Jurkat, Clone E6-1 (cell line): Measurements from ENCODE around the gene BAZ1A.
A peak's percentile ranks its signal among the peaks of the same experiment; 100 is the strongest.
"Not testable (repeated sequence)": the region's sequence is repeated elsewhere in the genome, so short reads cannot be mapped to it uniquely, and the experiment has no call there.

Experiments
- DNase-seq: peaks from one replicate; pipeline ENCODE4 v3.0.0-alpha.2; 2011; ENCODE audit warnings: low read depth, low spot score
- H3K4me3 ChIP-seq: 2 replicates; pipeline ENCODE4 v1.5.1; 2011; ENCODE audit warnings: mild to moderate bottlenecking, low read length, control low read depth, moderate library complexity

The BAZ1A gene

DNA sequence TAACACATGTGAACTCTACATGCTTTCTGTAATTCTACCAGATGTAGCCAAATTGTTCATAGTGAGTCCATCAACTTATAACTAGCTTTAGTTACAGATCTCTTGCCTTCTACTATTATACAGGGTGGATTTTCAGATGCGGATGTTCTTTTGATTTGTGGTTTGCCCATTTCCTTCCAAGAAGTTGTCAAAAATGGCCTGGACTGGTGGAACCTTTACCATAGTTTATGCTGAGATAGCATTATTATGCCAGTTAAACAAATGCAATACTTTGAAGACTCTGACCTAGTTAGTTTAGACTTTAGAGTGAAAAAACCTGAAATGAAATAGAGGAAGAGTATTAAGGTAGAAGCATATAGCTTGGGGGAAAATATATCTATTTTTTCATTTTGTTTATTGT lies 133.3 kb downstream of the BAZ1A start:
- peak; percentile 16 for DNase-seq
- H3K4me3 ChIP-seq = no peak overlapping the region

DNA sequence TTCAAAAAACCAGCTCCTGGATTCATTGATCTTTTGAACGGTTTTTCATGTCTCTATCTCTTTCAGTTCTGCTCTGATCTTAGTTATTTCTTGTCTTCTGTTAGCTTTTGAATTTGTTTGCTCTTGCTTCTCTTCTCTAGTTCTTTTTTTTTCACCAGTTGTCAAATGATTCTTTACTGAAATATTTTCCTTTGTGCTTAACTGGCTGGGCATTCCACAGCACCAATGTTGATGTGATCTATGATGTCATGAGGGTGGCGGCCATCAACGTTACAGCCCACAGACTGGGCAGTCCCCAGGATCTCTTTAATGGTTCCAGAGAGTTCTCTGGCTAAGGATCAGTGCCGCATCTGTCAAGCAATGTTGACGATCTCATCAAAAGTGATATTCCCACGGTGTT lies 135.0 kb downstream of the BAZ1A start:
- DNase-seq, H3K4me3 ChIP-seq: not testable (repeated sequence)

DNA sequence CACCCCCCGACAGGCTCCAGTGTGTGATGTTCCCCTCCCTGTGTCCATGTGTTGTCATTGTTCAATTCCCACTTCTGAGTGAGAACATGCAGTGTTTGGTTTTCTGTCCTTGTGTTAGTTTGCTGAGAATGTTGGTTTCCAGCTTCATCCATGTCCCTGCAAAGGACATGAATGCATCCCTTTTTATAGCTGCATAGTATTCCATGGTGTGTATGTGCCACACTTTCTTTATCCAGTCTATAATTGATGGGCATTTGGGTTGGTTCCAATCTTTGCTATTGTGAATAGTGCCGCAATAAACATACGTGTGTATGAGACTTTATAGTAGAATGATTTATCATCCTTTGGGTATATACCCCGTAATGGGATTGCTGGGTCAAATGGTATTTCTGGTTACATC lies 138.1 kb downstream of the BAZ1A start:
- not testable (repeated sequence) for DNase-seq, H3K4me3 ChIP-seq

DNA sequence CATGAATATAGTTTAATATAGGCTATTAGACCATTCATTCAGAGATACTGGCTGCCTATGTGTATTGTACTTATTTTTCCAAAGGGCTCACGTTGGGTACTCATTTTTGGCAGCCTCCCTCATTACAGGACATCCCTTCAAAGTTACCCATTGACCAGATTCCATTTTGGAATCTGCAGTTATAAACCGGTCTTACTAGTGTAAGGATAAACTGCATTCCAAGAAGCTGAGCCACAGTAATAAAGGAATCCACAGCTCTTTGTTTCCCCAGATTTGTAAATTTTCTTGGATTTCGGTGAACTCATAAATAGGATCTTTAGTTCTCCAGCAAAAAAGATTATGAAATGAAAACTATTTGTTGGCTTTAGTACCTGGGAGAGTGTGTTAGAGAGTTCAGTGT lies 141.9 kb downstream of the BAZ1A start:
- no peak overlapping the region for H3K4me3 ChIP-seq
- no peak for DNase-seq

DNA sequence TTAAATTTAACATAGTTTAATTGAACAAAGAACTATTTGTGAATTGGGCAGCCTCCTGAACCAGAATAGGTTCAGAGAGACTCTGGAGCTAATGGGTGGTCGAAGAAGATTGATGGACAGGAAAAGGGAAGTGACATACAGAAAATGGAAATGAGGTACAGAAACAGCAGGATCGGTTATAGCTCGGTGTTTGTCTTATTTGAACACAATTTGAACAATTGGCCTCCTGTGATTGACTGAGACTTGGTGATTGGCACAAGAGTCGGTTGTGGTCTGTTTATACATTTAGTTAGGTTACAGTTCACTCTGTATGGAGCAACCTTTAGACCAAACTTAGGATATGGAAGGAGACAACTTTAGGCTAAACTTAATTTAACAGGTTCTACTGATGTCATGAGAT lies 142.4 kb downstream of the BAZ1A start:
- no peak for DNase-seq

DNA sequence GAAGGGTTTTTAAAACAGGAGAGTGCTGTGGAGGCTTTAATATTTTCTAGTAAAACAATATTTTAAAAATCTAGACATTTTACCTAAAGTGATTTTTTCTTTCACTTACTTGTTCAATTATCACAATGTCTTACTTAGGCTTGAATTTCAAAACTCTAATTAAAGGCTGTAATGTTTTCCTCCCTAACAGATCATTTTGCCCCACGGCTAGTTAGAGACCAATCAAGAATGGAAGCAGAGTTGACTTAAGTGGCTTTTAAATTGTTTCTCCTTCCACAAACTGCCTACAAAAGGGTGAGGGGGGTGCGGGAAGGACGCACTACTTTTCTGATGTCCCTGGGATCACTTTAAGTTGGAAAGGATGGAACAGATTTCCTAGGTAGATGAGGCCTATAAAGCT lies 151.3 kb downstream of the BAZ1A start:
- no peak overlapping the region for H3K4me3 ChIP-seq
- no peak for DNase-seq

More for the DNA sequence above, 142.4 kb downstream of the BAZ1A start:
- no peak overlapping the region for H3K4me3 ChIP-seq

DNA sequence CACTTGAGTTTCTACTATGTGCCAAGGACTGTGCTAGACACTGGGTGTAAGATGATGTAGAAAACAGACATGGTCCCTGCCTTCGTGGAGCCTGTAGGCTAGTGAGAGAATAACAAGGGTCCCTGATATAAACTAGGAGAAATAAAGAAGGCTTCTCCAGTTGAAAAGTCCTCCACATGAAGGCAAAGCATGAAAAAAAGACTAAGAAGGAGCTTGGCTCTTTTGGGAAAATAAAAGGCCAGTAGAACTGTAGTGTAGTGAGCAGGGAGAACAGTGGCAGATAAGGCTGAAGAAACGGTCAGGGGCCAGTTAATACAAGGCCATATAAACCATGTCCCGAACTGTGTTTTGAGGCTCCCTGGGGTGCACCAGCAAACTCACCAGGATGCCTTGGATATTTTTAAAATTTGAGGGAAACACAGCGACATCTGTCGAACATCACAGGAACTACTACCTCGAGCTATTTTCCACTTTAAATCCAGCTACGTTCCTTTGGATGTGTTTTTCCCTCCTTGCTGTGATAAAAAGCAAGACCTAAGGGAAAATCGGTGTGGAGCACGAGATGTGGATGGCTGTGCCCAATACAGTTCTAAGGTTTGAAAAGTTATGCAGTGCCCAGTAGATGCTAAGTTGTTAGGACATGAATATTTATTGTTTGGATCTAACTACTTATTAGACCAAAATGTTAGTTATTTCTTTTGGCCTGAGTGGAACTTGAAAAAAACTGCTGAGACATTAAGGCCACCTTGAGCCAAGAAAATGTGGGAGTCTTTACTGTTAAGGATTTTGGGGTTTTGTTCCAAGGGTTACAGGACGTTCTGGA lies 152.2 kb downstream of the BAZ1A start:
- DNase-seq = peak; percentile 27
- no peak overlapping the region for H3K4me3 ChIP-seq

DNA sequence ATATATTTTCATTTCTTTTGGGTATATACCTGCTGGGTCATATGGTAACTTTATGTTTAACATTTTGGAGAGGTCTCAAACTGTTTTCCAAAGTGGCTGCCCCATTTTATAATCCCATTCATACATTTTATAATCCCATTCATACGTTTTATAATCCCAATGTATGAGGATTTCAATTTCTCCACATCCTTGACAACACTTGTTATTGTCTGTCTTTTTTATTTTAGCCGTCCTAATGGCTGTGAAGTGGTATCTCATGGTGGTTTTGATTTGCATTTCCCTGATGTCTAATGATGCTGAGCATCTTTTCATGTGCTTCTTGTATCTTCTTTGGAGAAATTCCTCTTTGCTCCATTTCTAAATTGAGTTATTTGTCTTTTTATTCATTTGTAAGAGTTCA lies 154.0 kb downstream of the BAZ1A start:
- no peak for DNase-seq
- no peak overlapping the region for H3K4me3 ChIP-seq

DNA sequence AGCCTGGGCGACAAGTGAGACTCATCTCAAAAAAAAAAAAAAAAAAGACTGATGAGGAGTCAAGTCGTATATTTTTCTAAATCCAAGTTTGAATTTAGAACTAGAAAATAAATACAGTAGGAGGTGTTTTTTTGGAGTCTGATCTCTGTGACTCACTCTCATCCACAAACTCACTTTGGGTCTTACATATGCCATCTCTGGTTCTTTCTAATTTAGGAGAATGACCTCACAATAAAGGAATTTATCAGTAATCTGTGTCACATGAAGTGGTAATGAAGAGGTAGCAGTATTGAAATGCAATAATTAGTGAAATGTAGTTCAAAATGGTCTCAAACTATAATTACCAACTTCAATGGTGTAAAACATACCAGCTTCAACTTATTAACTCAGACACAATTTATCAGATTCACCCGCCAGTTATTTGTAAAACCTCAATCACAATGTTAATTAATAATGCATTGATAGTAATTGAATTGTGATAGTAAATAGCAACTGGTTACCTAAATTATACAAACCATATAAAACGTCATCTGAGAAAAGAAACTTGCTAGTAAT lies 156.3 kb downstream of the BAZ1A start:
- DNase-seq = no peak
- H3K4me3 ChIP-seq = no peak overlapping the region

DNA sequence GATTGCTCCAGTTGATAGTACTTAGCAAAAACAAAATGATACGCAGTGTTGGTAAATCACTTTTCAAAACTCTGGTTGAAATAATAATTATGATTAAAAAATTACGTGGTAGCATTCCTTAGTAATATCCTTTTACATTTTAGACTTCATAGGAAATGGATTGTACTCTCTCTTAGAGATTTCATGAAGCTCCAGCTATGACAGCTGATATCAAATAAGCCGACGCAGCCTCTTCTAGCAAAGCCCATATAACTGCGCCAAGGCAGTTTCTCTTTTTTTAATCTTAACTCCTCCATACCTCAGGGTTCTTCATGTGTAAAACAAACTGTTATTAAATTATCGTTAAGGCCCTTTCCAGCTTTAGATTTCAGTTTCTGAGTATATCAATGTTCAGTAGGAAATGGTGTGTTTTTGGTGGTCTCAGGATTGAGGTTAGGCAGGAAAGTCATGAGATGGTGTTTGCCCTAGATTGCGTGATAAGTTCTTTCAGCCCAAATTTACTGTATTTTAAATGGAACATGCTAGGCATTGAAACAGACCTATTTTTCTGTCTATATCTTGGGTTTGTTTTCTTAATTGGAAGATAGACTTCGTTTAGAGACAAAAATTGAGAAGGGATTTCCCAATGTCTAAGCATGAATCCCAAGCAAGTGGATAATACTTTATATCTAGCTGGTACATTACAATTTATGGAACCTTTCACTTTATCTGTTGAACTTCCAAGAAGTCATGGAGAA lies 159.9 kb downstream of the BAZ1A start:
- peak overlapping the region; percentile 66 for H3K4me3 ChIP-seq
- DNase-seq = no peak

DNA sequence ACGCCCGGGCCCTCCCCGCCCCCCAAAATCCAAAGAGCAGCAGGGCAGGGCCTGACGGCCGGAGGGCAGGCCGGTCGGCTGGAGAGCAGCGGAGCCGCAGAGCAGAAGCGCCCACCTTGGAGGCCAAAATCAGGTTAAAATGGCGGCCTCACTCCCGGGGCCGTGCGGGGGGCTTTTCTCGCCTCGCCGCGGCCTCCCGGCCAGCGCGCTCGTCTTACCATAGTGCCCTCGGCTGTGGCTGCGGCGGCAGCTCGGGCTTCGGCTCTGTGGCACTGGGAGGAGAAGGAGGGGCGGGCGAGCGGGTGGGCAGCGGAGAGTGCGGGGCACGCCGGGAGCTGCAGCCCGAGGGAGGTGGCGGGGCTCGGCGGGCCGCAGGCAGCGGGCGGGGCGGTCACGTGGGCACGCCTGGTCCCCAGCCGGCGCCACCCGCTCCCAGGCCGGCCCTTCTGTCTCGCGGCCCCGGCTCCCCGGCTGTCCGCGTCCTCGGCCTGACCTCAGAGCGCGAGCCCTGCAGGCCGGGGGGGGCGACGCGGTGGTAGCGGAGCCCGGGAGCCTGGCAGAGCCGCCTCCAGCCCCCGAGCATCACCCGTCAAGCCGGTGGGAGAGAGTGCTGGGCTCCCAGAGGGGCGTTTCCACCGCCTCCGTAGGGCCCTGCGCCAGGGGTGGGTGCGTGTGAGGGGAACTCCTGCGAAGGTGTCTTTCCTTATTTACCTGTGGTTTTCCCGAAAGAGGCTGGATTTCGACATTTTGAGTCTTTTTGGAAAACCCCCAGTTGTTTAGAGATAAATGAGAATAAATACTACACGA lies 160.6 kb downstream of the BAZ1A start, which contains the start of gene CFL2:
TSS of gene CFL2 (minus strand) at position 274 of the 807 bp plus-strand sequence. CDS start at position 221, 53 bp downstream.
- DNase-seq = no peak
- H3K4me3 ChIP-seq = peak within 1 kb of the TSS; percentile 66

DNA sequence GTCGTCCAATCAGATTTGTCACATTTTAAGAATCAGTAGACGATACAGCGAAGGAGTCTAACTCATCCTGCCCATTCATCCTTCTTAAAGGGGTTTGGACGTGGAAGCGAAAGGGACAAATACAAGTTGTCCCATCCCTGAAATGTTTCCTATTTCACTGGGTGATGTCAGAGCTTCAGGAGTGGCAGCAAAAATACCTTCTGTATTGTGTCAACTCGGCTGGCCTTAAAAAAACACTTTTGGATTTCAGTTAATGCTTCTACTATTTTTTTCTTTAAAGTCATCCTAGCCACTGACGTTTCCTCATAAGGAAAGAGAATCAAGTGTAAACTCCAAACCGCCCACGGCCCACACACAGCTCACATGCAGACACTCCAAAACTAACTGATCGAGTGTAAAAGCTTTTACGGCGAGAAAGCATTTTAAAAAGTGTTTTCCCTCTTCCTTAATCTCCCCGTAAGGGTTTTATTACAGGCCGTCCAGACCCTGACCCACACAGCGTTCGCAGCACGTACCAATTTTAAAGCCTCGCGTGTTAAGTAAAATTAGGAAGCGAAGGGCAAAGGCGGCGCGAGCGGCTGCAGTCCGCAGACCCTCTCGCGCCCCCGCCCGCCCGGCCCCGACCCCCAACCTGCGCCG lies 161.4 kb downstream of the BAZ1A start:
- DNase-seq = no peak
- H3K4me3 ChIP-seq = peak overlapping the region; percentile 66

DNA sequence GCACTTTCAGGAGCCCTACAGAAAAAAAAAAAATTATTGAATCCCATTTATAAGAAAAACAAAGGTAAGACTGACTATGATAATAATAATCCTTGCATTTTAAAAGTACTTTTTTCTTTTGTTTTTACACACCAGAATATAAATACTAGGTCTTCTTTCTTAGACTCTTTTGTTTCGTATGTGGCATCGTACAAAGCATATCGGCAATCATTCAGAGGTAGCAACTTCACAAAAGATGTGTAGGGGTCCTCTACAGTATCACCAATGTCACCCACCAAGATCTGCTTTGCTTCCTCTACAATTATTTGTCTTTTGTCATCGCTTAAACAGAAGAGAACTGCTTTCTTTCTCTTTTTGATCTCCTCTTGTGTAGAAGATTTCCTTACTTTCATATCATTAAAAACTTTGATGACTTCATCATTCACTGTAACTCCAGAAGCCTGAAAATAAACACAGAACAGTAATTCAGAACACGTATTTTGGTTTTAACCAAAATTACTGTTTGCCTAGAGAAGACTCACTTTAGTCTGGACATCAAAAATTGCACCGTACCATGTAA lies 162.0 kb downstream of the BAZ1A start:
- peak overlapping the region; percentile 66 for H3K4me3 ChIP-seq
- no peak for DNase-seq

DNA sequence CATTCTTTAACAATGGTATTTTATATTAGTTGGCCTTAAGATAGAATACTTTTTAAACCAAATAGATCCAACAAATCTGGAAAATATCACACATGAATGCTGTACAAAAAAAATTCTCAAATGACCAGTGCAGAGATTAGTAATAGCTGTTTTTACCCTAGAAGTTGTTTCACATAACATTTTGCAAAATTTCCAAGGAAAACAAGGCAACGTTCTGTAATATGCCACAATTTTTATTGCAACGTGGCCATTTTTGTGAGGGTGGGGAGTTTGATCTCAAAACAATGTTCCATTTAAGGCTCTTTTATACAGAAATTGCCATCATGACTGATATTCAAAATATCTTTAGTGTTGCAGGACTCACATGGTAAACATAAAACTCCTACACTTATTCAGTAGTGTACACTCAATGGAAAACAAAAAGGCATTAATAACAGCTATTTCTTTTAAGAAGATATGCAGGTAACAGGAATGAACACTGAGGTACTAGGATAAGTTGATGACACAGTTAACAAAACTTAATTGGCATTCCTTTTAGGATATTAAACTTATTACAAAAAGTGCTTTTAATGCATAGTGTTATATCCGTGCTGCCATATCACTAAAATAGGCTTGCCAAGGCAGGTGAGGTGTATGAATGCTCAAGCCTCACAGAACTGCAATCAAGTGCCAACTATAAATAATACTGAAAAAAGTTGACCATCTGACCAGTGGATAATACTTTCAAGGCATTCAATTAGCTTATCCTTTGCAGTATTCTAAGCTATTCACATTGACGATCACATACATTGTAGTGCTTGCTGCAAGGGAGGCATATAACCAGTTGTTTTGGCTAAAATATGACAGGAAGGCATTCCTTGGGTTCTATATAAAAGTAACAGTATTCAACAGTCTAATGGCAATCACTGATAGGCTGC lies 163.1 kb downstream of the BAZ1A start:
- no peak overlapping the region for H3K4me3 ChIP-seq
- no peak for DNase-seq

DNA sequence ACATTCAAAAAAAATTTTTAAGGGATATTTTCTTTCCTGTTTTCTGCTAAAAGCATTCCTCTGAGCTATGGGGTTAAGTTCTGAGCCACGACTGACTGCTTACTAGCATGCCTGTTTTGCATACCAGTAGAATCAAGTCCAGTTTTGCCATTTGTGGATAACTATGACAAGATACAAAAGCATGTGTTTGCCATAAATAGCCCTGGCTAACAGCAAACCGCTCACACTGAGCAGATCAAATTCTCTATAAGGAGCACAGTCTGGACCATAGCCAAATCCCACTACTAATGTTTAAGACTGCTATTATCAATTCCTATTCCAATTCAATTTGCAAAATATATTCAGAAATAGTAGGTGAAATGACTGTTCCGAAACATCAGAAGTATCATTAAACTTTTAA lies 164.0 kb downstream of the BAZ1A start:
- no peak overlapping the region for H3K4me3 ChIP-seq
- no peak for DNase-seq

DNA sequence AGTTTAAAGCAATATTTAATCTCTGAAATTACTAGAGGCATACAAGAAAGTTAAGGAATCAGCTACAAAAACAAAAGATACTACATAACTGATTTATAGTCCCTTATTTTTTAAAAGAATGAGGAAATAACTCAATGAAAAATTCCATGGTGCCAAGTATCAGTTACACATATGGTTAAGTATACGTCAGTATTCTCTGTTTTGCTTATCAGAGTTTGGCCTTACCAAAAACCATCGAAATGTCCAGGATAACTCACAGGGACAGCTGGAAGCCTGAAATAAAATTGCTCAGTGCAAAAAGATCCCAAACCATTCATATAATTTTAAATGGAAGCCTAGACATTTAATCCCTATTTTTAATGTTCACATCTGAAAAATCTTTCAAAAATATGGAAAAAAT lies 164.4 kb downstream of the BAZ1A start:
- no peak for DNase-seq
- no peak overlapping the region for H3K4me3 ChIP-seq

DNA sequence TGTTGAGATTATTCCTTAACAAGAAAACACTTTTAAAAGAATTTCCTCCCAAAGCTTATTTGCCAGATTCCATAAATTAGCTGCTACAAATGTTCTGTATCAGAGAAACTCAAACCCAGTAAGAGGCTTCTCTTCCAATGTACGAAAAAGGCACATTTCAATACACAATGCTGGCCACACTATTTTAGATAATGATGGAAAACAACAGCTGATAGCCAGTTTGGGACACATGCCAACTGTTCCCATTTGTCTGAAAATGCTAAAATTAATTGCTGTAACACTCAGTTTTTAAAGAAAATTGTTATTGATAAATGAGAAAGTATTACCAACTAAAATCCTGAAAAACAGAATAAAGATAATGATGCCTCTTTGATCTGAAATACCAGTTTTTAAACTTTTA lies 165.2 kb downstream of the BAZ1A start:
- no peak for DNase-seq
- H3K4me3 ChIP-seq = no peak overlapping the region

DNA sequence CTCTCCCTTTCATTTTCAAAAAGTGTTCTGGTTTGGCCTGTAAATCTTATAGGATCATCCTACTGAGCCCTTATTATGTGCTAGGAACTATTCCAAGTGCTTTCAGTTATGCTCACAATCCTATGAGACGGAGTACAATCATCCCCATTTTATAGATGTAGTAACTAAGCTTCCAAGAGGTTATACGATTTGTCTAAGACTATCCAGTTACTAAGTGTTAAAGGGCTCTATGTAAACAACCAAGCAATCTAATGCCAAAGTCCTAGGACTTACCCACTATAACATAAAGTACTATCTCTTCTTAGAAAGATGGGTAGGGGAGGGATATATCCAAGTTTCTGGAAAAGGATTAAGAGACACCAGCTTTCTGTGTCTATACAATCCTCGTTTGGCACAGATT lies 167.4 kb downstream of the BAZ1A start:
- DNase-seq = no peak

More for the DNA sequence above, 167.4 kb downstream of the BAZ1A start:
- H3K4me3 ChIP-seq = no peak overlapping the region
